ENCODE measurements around the gene FBXW8.

Gene FBXW8

DNA sequence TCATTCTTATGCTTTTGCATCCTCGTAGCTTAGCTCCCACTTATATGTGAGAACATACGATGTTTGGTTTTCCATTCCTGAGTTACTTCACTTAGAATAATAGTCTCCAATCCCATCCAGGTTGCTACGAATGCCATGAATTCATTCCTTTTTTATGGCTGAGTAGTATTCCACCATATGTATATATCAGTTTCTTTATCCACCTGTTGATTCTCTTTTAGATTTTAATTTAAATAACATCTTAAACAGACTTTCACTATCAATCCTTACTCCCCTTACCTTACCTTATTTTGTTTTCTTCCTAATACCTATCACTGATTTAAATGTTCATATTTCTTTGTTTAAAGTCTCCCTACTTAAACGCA is 488 bp upstream of the FBXW8 start:
- peaks cover 1 to 4% of the 10 kb centered on the region in 2 donors for H3K4me1 ChIP-seq (ENCODE audit: control insufficient read depth in 2 of 2, insufficient read depth in 1 of 2, low read depth in 1 of 2, low read length in 2 of 2)
- H3K9ac ChIP-seq (ENCODE audit: low read depth, low read length, poor library complexity): no peak overlapping the region
- H3K18ac ChIP-seq (ENCODE audit: low read length): no peak overlapping the region
- no peak overlapping the region for H2BK5ac ChIP-seq (ENCODE audit: low read length)
- H2BK120ac ChIP-seq (ENCODE audit: low read depth, low read length): no peak overlapping the region
- H3K14ac ChIP-seq (ENCODE audit: low read length): no peak overlapping the region
- H3K36me3 ChIP-seq (replicated peaks in 1 of 2; ENCODE audit: control insufficient read depth in 2 of 2, insufficient read depth in 2 of 2, low read length in 2 of 2): peaks cover 1 to 16% of the 10 kb centered on the region in 2 donors
- peak overlapping the region in 1 of 2 donors; percentile 83 for H3K4me3 ChIP-seq (ENCODE audit: low read length in 2 of 2)
- peak overlapping the region; percentile 97 for H2AFZ ChIP-seq (ENCODE audit: low read length)
- peaks cover 0 to 22% (median 0%) of the 10 kb centered on the region in 3 experiments for H3K27me3 ChIP-seq (ENCODE audit: control insufficient read depth in 3 of 3, insufficient read depth in 3 of 3, low read depth in 1 of 3, low read length in 3 of 3)
- no peak overlapping the region for H2BK12ac ChIP-seq (ENCODE audit: low read length)
- H3K4me2 ChIP-seq (ENCODE audit: insufficient read depth, low read length, poor library complexity, severe bottlenecking): no peak overlapping the region
- no peak overlapping the region for H3K23ac ChIP-seq (ENCODE audit: low read depth, low read length, poor library complexity)
- no peak for DNase-seq (ENCODE audit: low spot score)
- no peak overlapping the region for H3K4ac ChIP-seq (ENCODE audit: low read length)
- H3K27ac ChIP-seq (replicated peaks; ENCODE audit: low read length): no peak overlapping the region
- peaks cover 4% of the 10 kb centered on the region for H3K79me1 ChIP-seq (ENCODE audit: low read depth, low read length)
- no peak overlapping the region for H4K91ac ChIP-seq (ENCODE audit: low read depth, low read length, poor library complexity)
- no peak overlapping the region for H2BK15ac ChIP-seq (ENCODE audit: low read length)
- no peak overlapping the region for H2AK5ac ChIP-seq (ENCODE audit: low read depth, low read length)
- H3K9me3 ChIP-seq (replicated peaks in 1 of 2; ENCODE audit: control insufficient read depth in 2 of 2, insufficient read depth in 1 of 2, low read depth in 1 of 2, low read length in 2 of 2): no peaks in the 10 kb centered on the region
- H4K8ac ChIP-seq (ENCODE audit: low read depth, low read length): no peak overlapping the region
- WGBS, 2 donors (ENCODE audit: extremely low coverage in 2 of 2, insufficient read length in 2 of 2, insufficient replicate concordance in 1 of 2): no CpG with 5 or more reads among the region's 4 CpGs

DNA sequence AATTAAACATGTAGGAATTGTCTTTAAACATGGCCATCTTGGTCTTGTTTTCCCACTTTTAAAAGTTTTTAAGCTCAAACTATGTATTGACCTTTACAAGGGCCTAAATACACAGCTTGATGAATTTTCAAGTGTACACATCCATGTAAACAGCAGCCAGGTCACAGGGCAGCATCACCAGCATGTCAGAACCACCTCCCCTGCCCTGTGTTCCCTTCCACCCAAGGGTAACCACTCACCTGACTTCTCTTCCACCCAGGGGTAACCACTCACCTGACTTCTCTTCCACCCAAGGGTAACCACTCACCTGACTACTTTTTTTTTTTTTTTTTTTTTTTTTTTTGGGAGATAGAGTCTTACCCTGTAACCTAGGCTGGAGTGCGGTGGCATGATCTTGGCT is 4.6 kb downstream of the FBXW8 start:
- no peak overlapping the region for H3K4me2 ChIP-seq (ENCODE audit: insufficient read depth, low read length, poor library complexity, severe bottlenecking)
- no peak overlapping the region for H4K8ac ChIP-seq (ENCODE audit: low read depth, low read length)
- no peak overlapping the region for H3K23ac ChIP-seq (ENCODE audit: low read depth, low read length, poor library complexity)
- H2BK15ac ChIP-seq (ENCODE audit: low read length): no peak overlapping the region
- H3K4ac ChIP-seq (ENCODE audit: low read length): no peak overlapping the region
- no peaks in the 10 kb centered on the region for H3K9me3 ChIP-seq (replicated peaks in 1 of 2; ENCODE audit: control insufficient read depth in 2 of 2, insufficient read depth in 1 of 2, low read depth in 1 of 2, low read length in 2 of 2)
- H2BK5ac ChIP-seq (ENCODE audit: low read length): no peak overlapping the region
- H4K91ac ChIP-seq (ENCODE audit: low read depth, low read length, poor library complexity): no peak overlapping the region
- H3K79me1 ChIP-seq (ENCODE audit: low read depth, low read length): peaks cover 6% of the 10 kb centered on the region
- DNase-seq (ENCODE audit: low spot score): no peak
- no CpG with 5 or more reads among the region's 1 CpG for WGBS, 2 donors (ENCODE audit: extremely low coverage in 2 of 2, insufficient read length in 2 of 2, insufficient replicate concordance in 1 of 2)
- no peak overlapping the region for H3K4me3 ChIP-seq (ENCODE audit: low read length in 2 of 2)
- no peaks in the 10 kb centered on the region for H3K27me3 ChIP-seq (ENCODE audit: control insufficient read depth in 3 of 3, insufficient read depth in 3 of 3, low read depth in 1 of 3, low read length in 3 of 3)
- H3K9ac ChIP-seq (ENCODE audit: low read depth, low read length, poor library complexity): no peak overlapping the region
- H2AK5ac ChIP-seq (ENCODE audit: low read depth, low read length): no peak overlapping the region
- H2BK120ac ChIP-seq (ENCODE audit: low read depth, low read length): no peak overlapping the region
- H3K14ac ChIP-seq (ENCODE audit: low read length): no peak overlapping the region
- H3K18ac ChIP-seq (ENCODE audit: low read length): no peak overlapping the region
- H3K27ac ChIP-seq (replicated peaks; ENCODE audit: low read length): no peak overlapping the region
- no peak overlapping the region for H2AFZ ChIP-seq (ENCODE audit: low read length)
- H3K4me1 ChIP-seq (ENCODE audit: control insufficient read depth in 2 of 2, insufficient read depth in 1 of 2, low read depth in 1 of 2, low read length in 2 of 2): peaks cover 4% of the 10 kb centered on the region in 2 donors
- H2BK12ac ChIP-seq (ENCODE audit: low read length): no peak overlapping the region
- H3K36me3 ChIP-seq (replicated peaks in 1 of 2; ENCODE audit: control insufficient read depth in 2 of 2, insufficient read depth in 2 of 2, low read length in 2 of 2): peaks cover 4 to 33% of the 10 kb centered on the region in 2 donors

DNA sequence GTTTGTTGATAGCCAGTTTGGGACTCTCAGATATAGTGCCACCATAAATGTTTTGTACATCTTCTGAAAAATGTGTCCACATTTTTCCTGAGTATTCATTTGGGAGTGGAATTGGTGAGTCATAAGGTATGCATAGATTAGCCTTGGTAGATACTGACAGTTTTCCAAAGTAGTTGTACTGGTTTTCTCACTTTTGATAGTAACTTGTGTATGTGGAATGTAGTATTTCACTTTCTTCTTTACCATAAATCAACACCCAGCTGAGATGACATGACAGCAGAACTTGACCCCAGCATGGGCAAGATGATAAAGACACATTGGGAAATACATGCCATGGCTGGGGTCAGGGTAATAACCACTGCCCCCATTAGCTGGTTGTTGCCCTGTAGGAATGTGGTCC is 5.4 kb downstream of the FBXW8 start:
- no peak overlapping the region for H3K4me3 ChIP-seq (ENCODE audit: low read length in 2 of 2)
- H4K91ac ChIP-seq (ENCODE audit: low read depth, low read length, poor library complexity): no peak overlapping the region
- DNase-seq (ENCODE audit: low spot score): no peak
- no peak overlapping the region for H2AK5ac ChIP-seq (ENCODE audit: low read depth, low read length)
- no peaks in the 10 kb centered on the region for H3K27me3 ChIP-seq (ENCODE audit: control insufficient read depth in 3 of 3, insufficient read depth in 3 of 3, low read depth in 1 of 3, low read length in 3 of 3)
- H2BK5ac ChIP-seq (ENCODE audit: low read length): no peak overlapping the region
- H3K23ac ChIP-seq (ENCODE audit: low read depth, low read length, poor library complexity): no peak overlapping the region
- H2AFZ ChIP-seq (ENCODE audit: low read length): no peak overlapping the region
- no peak overlapping the region for H2BK120ac ChIP-seq (ENCODE audit: low read depth, low read length)
- no peak overlapping the region for H3K14ac ChIP-seq (ENCODE audit: low read length)
- no peak overlapping the region for H3K27ac ChIP-seq (replicated peaks; ENCODE audit: low read length)
- H2BK12ac ChIP-seq (ENCODE audit: low read length): no peak overlapping the region
- no peak overlapping the region for H3K18ac ChIP-seq (ENCODE audit: low read length)
- no peak overlapping the region for H2BK15ac ChIP-seq (ENCODE audit: low read length)
- peaks cover 4% of the 10 kb centered on the region in 2 donors for H3K4me1 ChIP-seq (ENCODE audit: control insufficient read depth in 2 of 2, insufficient read depth in 1 of 2, low read depth in 1 of 2, low read length in 2 of 2)
- H3K4ac ChIP-seq (ENCODE audit: low read length): no peak overlapping the region
- H3K36me3 ChIP-seq (replicated peaks in 1 of 2; ENCODE audit: control insufficient read depth in 2 of 2, insufficient read depth in 2 of 2, low read length in 2 of 2): peaks cover 4 to 37% of the 10 kb centered on the region in 2 donors
- peaks cover 5% of the 10 kb centered on the region for H3K79me1 ChIP-seq (ENCODE audit: low read depth, low read length)
- H3K9me3 ChIP-seq (replicated peaks in 1 of 2; ENCODE audit: control insufficient read depth in 2 of 2, insufficient read depth in 1 of 2, low read depth in 1 of 2, low read length in 2 of 2): no peaks in the 10 kb centered on the region
- no peak overlapping the region for H3K4me2 ChIP-seq (ENCODE audit: insufficient read depth, low read length, poor library complexity, severe bottlenecking)
- H4K8ac ChIP-seq (ENCODE audit: low read depth, low read length): no peak overlapping the region
- no peak overlapping the region for H3K9ac ChIP-seq (ENCODE audit: low read depth, low read length, poor library complexity)

- no peak overlapping the region for H2BK120ac ChIP-seq (ENCODE audit: low read depth, low read length)
- no peak overlapping the region for H2BK15ac ChIP-seq (ENCODE audit: low read length)
- H3K79me1 ChIP-seq (ENCODE audit: low read depth, low read length): peaks cover 5% of the 10 kb centered on the region
- H3K27ac ChIP-seq (replicated peaks; ENCODE audit: low read length): no peak overlapping the region
- no peak overlapping the region for H3K9ac ChIP-seq (ENCODE audit: low read depth, low read length, poor library complexity)
- peak overlapping the region; percentile 51 for H3K23ac ChIP-seq (ENCODE audit: low read depth, low read length, poor library complexity)
- no peaks in the 10 kb centered on the region for H3K27me3 ChIP-seq (ENCODE audit: control insufficient read depth in 3 of 3, insufficient read depth in 3 of 3, low read depth in 1 of 3, low read length in 3 of 3)
- H3K9me3 ChIP-seq (replicated peaks in 1 of 2; ENCODE audit: control insufficient read depth in 2 of 2, insufficient read depth in 1 of 2, low read depth in 1 of 2, low read length in 2 of 2): no peaks in the 10 kb centered on the region
- H2AFZ ChIP-seq (ENCODE audit: low read length): no peak overlapping the region
- no peak overlapping the region for H2AK5ac ChIP-seq (ENCODE audit: low read depth, low read length)
- no peak overlapping the region for H2BK12ac ChIP-seq (ENCODE audit: low read length)
- DNase-seq (ENCODE audit: low spot score): no peak
- peaks cover 4 to 40% of the 10 kb centered on the region in 2 donors for H3K36me3 ChIP-seq (replicated peaks in 1 of 2; ENCODE audit: control insufficient read depth in 2 of 2, insufficient read depth in 2 of 2, low read length in 2 of 2)
- H3K4ac ChIP-seq (ENCODE audit: low read length): no peak overlapping the region
- H3K4me2 ChIP-seq (ENCODE audit: insufficient read depth, low read length, poor library complexity, severe bottlenecking): no peak overlapping the region
- no peak overlapping the region for H3K18ac ChIP-seq (ENCODE audit: low read length)
- H3K4me3 ChIP-seq (ENCODE audit: low read length in 2 of 2): no peak overlapping the region
- H4K91ac ChIP-seq (ENCODE audit: low read depth, low read length, poor library complexity): no peak overlapping the region
- no peak overlapping the region for H2BK5ac ChIP-seq (ENCODE audit: low read length)
- peaks cover 3% of the 10 kb centered on the region in 2 donors for H3K4me1 ChIP-seq (ENCODE audit: control insufficient read depth in 2 of 2, insufficient read depth in 1 of 2, low read depth in 1 of 2, low read length in 2 of 2)
- no CpG with 5 or more reads among the region's 5 CpGs for WGBS, 2 donors (ENCODE audit: extremely low coverage in 2 of 2, insufficient read length in 2 of 2, insufficient replicate concordance in 1 of 2)
- no peak overlapping the region for H4K8ac ChIP-seq (ENCODE audit: low read depth, low read length)
- no peak overlapping the region for H3K14ac ChIP-seq (ENCODE audit: low read length)
These were observed 6.0 kb downstream of the FBXW8 start for GRCh38 chr12:116916714-116917114.

Data from neuronal stem cell (in vitro differentiated cells).